WERI-Rb-1 (cell line): ENCODE measurements around the gene MAVS.

Experiments
- DNase-seq: peaks from one replicate; pipeline ENCODE4 v3.0.0-alpha.2; 2020
- H3K27ac ChIP-seq: fragments of 250-450 bp; sonication (Bioruptor Pico); 2 replicates; pipeline ENCODE4 v1.5.1; 2020; ENCODE audit warnings: mild to moderate bottlenecking, moderate library complexity
- H3K27me3 ChIP-seq: fragments of 250-450 bp; sonication (Bioruptor Pico); 2 replicates; pipeline ENCODE4 v1.5.1; 2021; ENCODE audit warnings: mild to moderate bottlenecking, low read depth, moderate library complexity; ENCODE audit not compliant: insufficient read depth, severe bottlenecking
- H3K36me3 ChIP-seq: fragments of 250-450 bp; sonication (Bioruptor Pico); 2 replicates; pipeline ENCODE4 v1.5.1; 2020; ENCODE audit warnings: mild to moderate bottlenecking, moderate library complexity
- H3K4me3 ChIP-seq: 2 replicates; pipeline ENCODE4 v1.5.1; 2011; ENCODE audit warnings: low read depth, mild to moderate bottlenecking, control low read depth, low read length
- H3K9me3 ChIP-seq: fragments of 250-450 bp; sonication (Bioruptor Pico); 2 replicates; pipeline ENCODE4 v1.5.1; 2021; ENCODE audit warnings: mild to moderate bottlenecking, moderate library complexity; ENCODE audit not compliant: severe bottlenecking
- CTCF ChIP-seq: IDR thresholded peaks from 2 replicates; pipeline ENCODE4 v1.5.1; 2011; ENCODE audit warnings: low read depth, mild to moderate bottlenecking, control low read depth, inconsistent platforms, low read length

MAVS gene

GRCh38 chr20:3923818-3924217 is 77.2 kb downstream of the MAVS start:
- Histone ChIP-seq H3K4me3 (no peak overlapping the region), H3K36me3 (peaks cover 70% of the 10 kb centered on the region)
- no peak for DNase-seq

GRCh38 chr20:3924304-3925112 is 77.9 kb downstream of the MAVS start:
- H3K36me3 ChIP-seq: peaks cover 63% of the 10 kb centered on the region
- no peaks in the 10 kb centered on the region for H3K9me3 ChIP-seq
- no peak overlapping the region for H3K27ac ChIP-seq
- TF ChIP-seq CTCF: no peak
- DNase-seq: no peak
- no peaks in the 10 kb centered on the region for H3K27me3 ChIP-seq
- H3K4me3 ChIP-seq: no peak overlapping the region

More at GRCh38 chr20:3923818-3924217, 77.2 kb downstream of the MAVS start:
- no peak for TF ChIP-seq CTCF
- no peak overlapping the region for H3K27ac ChIP-seq
- H3K9me3 ChIP-seq: no peaks in the 10 kb centered on the region
- H3K27me3 ChIP-seq: no peaks in the 10 kb centered on the region

- no peak overlapping the region for H3K4me3 ChIP-seq
- H3K27me3 ChIP-seq: no peaks in the 10 kb centered on the region
- H3K36me3 ChIP-seq: peaks cover 57% of the 10 kb centered on the region
- DNase-seq: no peak
- no peaks in the 10 kb centered on the region for H3K9me3 ChIP-seq
- no peak for TF ChIP-seq CTCF
- no peak overlapping the region for H3K27ac ChIP-seq
These were observed 78.6 kb downstream of the MAVS start for GRCh38 chr20:3925113-3925695.
